ENCODE measurements around the gene SARDH. TPM values are rescaled to one million over a fixed set of nuclear protein-coding genes. Genes with fewer than 3 reads are reported as not detected.
A peak's percentile ranks its signal among the peaks of the same experiment; 100 is the strongest.

Gene SARDH
- total and polyA plus RNA-seq, 2 donors from 2014 or later = 4.6 to 12.0 TPM

GRCh38 chr9:133710661-133711427, 27.3 kb downstream of the SARDH start:
- H3K36me3 ChIP-seq (ENCODE audit: control insufficient read depth in 2 of 3, insufficient read depth in 3 of 3, low read length in 3 of 3) = no peaks in the 10 kb centered on the region
- H3K9me3 ChIP-seq (ENCODE audit: control insufficient read depth in 2 of 3, insufficient read depth in 1 of 3, low read length in 3 of 3) = no peaks in the 10 kb centered on the region
- H3K27ac ChIP-seq (ENCODE audit: low read depth in 2 of 2, low read length in 2 of 2) = no peak overlapping the region
- DNase-seq (peak in 2 of 5 donors; percentile 45 to 66), FAIRE-seq (no peak)
- peaks cover 0 to 24% (median 8%) of the 10 kb centered on the region in 3 donors for H3K4me1 ChIP-seq (ENCODE audit: control insufficient read depth in 2 of 3, insufficient read depth in 2 of 3, low read depth in 1 of 3, low read length in 3 of 3)
- intact Hi-C loops (cut with DNase I) = no loop called here
- no peaks in the 10 kb centered on the region for H3K27me3 ChIP-seq (ENCODE audit: control insufficient read depth, insufficient read depth, low read length)
- no peak overlapping the region for H3K9ac ChIP-seq (ENCODE audit: low read length in 3 of 3)
- no peak for TF ChIP-seq CTCF (IDR thresholded peaks at IDR 0.05; ENCODE audit: borderline replicate concordance, extremely low read depth, insufficient read depth)
- no peak overlapping the region for H3K4me3 ChIP-seq (ENCODE audit: low read length in 3 of 3)

DNA sequence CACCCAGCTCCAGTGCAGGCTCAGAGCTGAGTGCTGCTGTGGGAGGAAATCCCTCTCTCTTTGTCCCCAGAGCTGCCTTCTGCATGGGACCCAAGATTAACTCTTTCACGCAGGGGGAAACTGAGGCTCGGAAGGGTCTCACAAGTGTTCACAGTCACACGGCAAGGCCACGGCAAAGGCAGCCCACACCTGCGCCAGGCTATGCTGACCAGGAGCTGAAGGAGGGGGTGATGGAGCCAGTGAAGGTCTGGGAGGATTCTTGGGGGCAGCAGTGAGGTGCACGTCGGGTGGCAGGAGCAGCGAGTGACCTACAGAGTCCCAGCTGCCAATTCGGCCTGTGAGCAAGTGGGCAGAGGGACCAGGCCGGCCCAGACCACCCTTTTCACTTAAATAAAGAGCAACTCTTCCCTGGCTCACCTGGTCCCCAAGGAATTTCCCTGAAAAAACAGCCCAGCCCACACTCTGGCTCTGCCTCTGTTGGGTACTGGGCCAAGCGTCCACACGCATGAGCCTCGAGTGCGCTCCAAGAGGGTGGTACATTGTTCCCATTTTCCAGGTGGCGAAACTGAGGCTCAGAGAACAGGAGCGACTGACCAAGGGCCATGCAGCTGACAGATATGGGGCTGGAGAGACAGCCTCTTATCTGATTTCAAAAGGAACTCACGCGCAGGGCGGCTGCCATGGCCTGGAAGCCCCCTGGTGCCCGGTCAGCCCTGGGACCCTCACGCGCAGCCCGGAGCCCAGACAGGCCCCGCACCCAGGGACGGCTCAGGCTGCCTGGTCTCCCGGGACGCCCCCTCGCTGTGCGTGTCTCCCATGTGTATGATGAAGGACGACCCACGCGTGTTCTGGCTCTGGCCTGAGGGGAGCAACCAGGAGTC, 28.2 kb downstream of the SARDH start:
- peaks cover 0 to 18% (median 5%) of the 10 kb centered on the region in 3 donors for H3K4me1 ChIP-seq (ENCODE audit: control insufficient read depth in 2 of 3, insufficient read depth in 2 of 3, low read depth in 1 of 3, low read length in 3 of 3)
- no peak for FAIRE-seq
- no peaks in the 10 kb centered on the region for H3K36me3 ChIP-seq (ENCODE audit: control insufficient read depth in 2 of 3, insufficient read depth in 3 of 3, low read length in 3 of 3)
- no peaks in the 10 kb centered on the region for H3K27me3 ChIP-seq (ENCODE audit: control insufficient read depth, insufficient read depth, low read length)
- no peak for TF ChIP-seq CTCF (IDR thresholded peaks at IDR 0.05; ENCODE audit: borderline replicate concordance, extremely low read depth, insufficient read depth)
- H3K4me3 ChIP-seq (ENCODE audit: low read length in 3 of 3) = no peak overlapping the region
- no peak overlapping the region for H3K9ac ChIP-seq (ENCODE audit: low read length in 3 of 3)
- H3K27ac ChIP-seq (ENCODE audit: low read depth in 2 of 2, low read length in 2 of 2) = no peak overlapping the region
- intact Hi-C loops (cut with DNase I) = no loop called here
- peak in 2 of 5 donors; percentile 54 to 59 for DNase-seq
- no peaks in the 10 kb centered on the region for H3K9me3 ChIP-seq (ENCODE audit: control insufficient read depth in 2 of 3, insufficient read depth in 1 of 3, low read length in 3 of 3)

DNA sequence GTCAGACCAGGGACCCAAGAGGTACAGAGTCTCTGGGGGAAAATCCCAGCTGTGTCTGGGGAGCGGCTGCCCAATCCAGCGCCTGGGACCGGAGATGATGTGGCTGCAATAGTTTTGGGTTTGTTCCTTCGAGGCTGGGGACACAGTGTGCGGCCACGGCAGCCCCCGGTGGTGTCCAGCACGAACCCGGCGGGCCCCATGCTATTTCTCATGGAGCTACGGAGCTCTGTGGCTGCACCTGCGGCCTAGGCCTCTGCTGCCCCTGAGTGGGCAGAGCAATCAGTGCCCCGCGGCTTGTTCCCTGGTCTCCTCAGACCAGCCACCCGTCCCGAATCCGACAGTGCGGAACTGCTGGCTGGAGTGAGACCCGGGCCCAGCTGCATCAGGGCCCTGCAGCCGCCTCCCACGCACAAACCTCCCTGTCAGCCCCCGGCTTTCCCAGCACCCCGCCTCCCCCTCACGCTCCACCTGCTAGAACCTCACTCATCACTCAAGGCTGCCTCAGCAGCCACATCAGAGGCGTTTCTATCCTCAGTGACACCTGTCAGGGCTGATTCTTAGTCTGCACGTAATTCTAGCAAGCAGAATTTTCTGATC, 29.0 kb downstream of the SARDH start:
- intact Hi-C loops (cut with DNase I) = no loop called here
- no peaks in the 10 kb centered on the region for H3K36me3 ChIP-seq (ENCODE audit: control insufficient read depth in 2 of 3, insufficient read depth in 3 of 3, low read length in 3 of 3)
- H3K9ac ChIP-seq (ENCODE audit: low read length in 3 of 3) = no peak overlapping the region
- FAIRE-seq = no peak
- H3K27ac ChIP-seq (ENCODE audit: low read depth in 2 of 2, low read length in 2 of 2) = no peak overlapping the region
- TF ChIP-seq CTCF (IDR thresholded peaks at IDR 0.05; ENCODE audit: borderline replicate concordance, extremely low read depth, insufficient read depth) = no peak
- no peaks in the 10 kb centered on the region for H3K9me3 ChIP-seq (ENCODE audit: control insufficient read depth in 2 of 3, insufficient read depth in 1 of 3, low read length in 3 of 3)
- no peak overlapping the region for H3K4me3 ChIP-seq (ENCODE audit: low read length in 3 of 3)
- peaks cover 0 to 17% (median 5%) of the 10 kb centered on the region in 3 donors for H3K4me1 ChIP-seq (ENCODE audit: control insufficient read depth in 2 of 3, insufficient read depth in 2 of 3, low read depth in 1 of 3, low read length in 3 of 3)
- H3K27me3 ChIP-seq (ENCODE audit: control insufficient read depth, insufficient read depth, low read length) = no peaks in the 10 kb centered on the region
- DNase-seq = peak; percentile 65 to 96 (median 95)

All from kidney (tissue), 14 donors.